Fibroblast of lung (primary cell): ENCODE measurements around the gene KIF13A. TPM values are rescaled to one million over a fixed set of nuclear protein-coding genes. Genes with fewer than 3 reads are reported as not detected.

ENCODE experiments used
- DNase-seq, 2 donors: peaks; one replicate each; pipeline versions ENCODE4 v3.0.0 to v3.0.0-alpha.2; 2010; ENCODE audit warnings: low read depth in 2 of 2
- H2AFZ ChIP-seq: 2 replicates; pipeline ENCODE4 v1.5.1; 2012; ENCODE audit warnings: low read length, control low read depth, inconsistent platforms
- H3K27ac ChIP-seq: 2 replicates; pipeline ENCODE4 v1.5.1; 2011; ENCODE audit warnings: low read length, control low read depth; ENCODE audit not compliant: insufficient read depth
- H3K27me3 ChIP-seq: 2 replicates; pipeline ENCODE4 v1.5.1; 2011; ENCODE audit warnings: mild to moderate bottlenecking, low read length; ENCODE audit not compliant: control insufficient read depth, insufficient read depth
- H3K36me3 ChIP-seq: 2 replicates; pipeline ENCODE4 v1.5.1; 2011; ENCODE audit warnings: low read length; ENCODE audit not compliant: control insufficient read depth, insufficient read depth
- H3K4me1 ChIP-seq: 2 replicates; pipeline ENCODE4 v1.5.1; 2011; ENCODE audit warnings: low read length; ENCODE audit not compliant: control insufficient read depth, insufficient read depth; ENCODE audit errors: extremely low read depth
- H3K4me2 ChIP-seq: 2 replicates; pipeline ENCODE4 v1.5.1; 2011; ENCODE audit warnings: low read length, control low read depth; ENCODE audit not compliant: insufficient read depth; ENCODE audit errors: extremely low read depth
- H3K4me3 ChIP-seq, 4 experiments: fragments of 200-600 bp in 1 of 4; sonication (generic) in 1 of 4; replicated peaks in 1 of 4; 2 replicates each; pipeline ENCODE4 v1.5.1; 2011 to 2016; ENCODE audit warnings: low read length in 4 of 4, low read depth in 3 of 4, mild to moderate bottlenecking in 3 of 4, control low read depth in 2 of 4, inconsistent platforms in 1 of 4, mixed read lengths in 1 of 4; ENCODE audit not compliant: insufficient read depth in 1 of 4; ENCODE audit errors: control extremely low read depth in 1 of 4
- H3K79me2 ChIP-seq: 2 replicates; pipeline ENCODE4 v1.5.1; 2012; ENCODE audit warnings: mild to moderate bottlenecking, low read length, inconsistent platforms; ENCODE audit not compliant: control insufficient read depth, insufficient read depth
- H3K9ac ChIP-seq: 2 replicates; pipeline ENCODE4 v1.5.1; 2011; ENCODE audit warnings: mild to moderate bottlenecking, low read length, control low read depth; ENCODE audit not compliant: insufficient read depth
- H3K9me3 ChIP-seq: 2 replicates; pipeline ENCODE4 v1.5.1; 2012; ENCODE audit warnings: low read depth, low read length; ENCODE audit not compliant: control insufficient read depth, insufficient read depth
- H4K20me1 ChIP-seq: 2 replicates; pipeline ENCODE4 v1.5.1; 2011; ENCODE audit warnings: low read length; ENCODE audit not compliant: control insufficient read depth, insufficient read depth; ENCODE audit errors: extremely low read depth
- EZH2 ChIP-seq: IDR thresholded peaks from 2 replicates; pipeline ENCODE4 v1.5.1; 2012; ENCODE audit warnings: low read length, control low read depth, mild to moderate bottlenecking; ENCODE audit errors: missing control alignments
- polyA plus RNA-seq, 2 donors: library from polyadenylated mRNA; depleted of rRNA in 1 of 2; stranded (reverse) in 1 of 2; unstranded in 1 of 2; fragments of >200 nt; gene quantifications; 2 replicates each; pipeline ENCODE4 v1.2.1, GENCODE V29; 2011 to 2012; ENCODE audit warnings: missing spikeins in 1 of 2
- total RNA-seq: library from RNA; depleted of rRNA; stranded (reverse); fragments of >200 nt; gene quantifications from 2 replicates; pipeline ENCODE4 v1.2.1, GENCODE V29; 2014
- TF ChIP-seq, protein P1 (sequence below), 2 donors: IDR thresholded peaks in 1 of 2; conservative IDR thresholded peaks in 1 of 2; 1 replicate in 1 of 2; 2 replicates in 1 of 2; pipeline ENCODE4 v1.5.1; 2011 to 2012; ENCODE audit warnings: low read length in 2 of 2, control low read depth in 1 of 2, inconsistent platforms in 1 of 2, low read depth in 1 of 2, mild to moderate bottlenecking in 1 of 2

Gene KIF13A
- total and polyA plus RNA-seq, 2 donors (not counting 1 experiment from before 2014, with no cell fraction given) = 52.3 to 114 TPM

- Histone ChIP-seq H3K27me3 (no peaks in the 10 kb centered on the region), H3K79me2 (no peaks in the 10 kb centered on the region), H3K27ac (peak overlapping the region; percentile 76), H4K20me1 (no peaks in the 10 kb centered on the region), H3K4me3 (no peak overlapping the region), H3K4me1 (peaks cover 13% of the 10 kb centered on the region), H2AFZ (no peak overlapping the region), H3K9me3 (no peaks in the 10 kb centered on the region), H3K36me3 (peaks cover 11% of the 10 kb centered on the region), H3K4me2 (peak overlapping the region; percentile 58), H3K9ac (no peak overlapping the region)
- peak; percentile 28 to 85 for DNase-seq
- TF ChIP-seq EZH2 = no peak
- TF ChIP-seq, protein P1, sequence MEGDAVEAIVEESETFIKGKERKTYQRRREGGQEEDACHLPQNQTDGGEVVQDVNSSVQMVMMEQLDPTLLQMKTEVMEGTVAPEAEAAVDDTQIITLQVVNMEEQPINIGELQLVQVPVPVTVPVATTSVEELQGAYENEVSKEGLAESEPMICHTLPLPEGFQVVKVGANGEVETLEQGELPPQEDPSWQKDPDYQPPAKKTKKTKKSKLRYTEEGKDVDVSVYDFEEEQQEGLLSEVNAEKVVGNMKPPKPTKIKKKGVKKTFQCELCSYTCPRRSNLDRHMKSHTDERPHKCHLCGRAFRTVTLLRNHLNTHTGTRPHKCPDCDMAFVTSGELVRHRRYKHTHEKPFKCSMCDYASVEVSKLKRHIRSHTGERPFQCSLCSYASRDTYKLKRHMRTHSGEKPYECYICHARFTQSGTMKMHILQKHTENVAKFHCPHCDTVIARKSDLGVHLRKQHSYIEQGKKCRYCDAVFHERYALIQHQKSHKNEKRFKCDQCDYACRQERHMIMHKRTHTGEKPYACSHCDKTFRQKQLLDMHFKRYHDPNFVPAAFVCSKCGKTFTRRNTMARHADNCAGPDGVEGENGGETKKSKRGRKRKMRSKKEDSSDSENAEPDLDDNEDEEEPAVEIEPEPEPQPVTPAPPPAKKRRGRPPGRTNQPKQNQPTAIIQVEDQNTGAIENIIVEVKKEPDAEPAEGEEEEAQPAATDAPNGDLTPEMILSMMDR (conservative IDR thresholded peaks at IDR 0.05 in 1 of 2, IDR thresholded peaks at IDR 0.05 in 1 of 2; ENCODE audit: low read depth in 1 of 2, low read length in 2 of 2) = no peak
Observed at GRCh38 chr6:17851720-17852161, 135.7 kb downstream of the KIF13A start.

DNA sequence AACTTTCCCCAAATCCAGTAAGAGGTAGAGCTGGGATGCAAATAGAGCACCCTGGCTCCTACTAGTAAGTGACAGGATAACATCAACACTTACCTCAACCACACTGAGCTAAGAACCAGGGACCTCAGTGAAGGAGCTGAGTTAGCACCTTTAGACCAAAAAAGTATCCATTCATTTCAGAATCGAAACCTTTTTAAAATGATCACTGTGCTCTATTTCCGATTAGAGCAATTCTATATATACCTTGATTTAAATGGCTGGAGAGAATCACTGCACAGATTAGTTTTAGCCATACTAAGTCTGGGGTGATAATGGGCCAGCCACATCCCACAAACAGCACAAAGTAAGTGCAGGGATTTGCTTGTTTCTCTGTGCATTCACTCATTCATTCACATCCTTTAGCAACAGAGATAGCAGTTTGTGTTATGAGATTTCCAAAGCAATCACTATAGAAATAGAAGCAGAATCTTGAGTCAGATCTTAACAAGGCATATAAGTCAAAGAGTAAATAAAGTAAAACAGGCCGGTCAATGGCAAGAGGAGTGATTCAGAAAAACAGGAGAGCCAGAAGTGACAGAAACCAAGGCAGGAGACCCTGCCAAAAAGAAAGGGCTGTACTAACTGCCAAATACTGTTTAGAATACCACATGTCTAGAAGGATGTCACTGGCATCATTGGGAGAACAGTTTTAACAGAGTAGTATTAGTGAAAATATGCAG, 136.3 kb downstream of the KIF13A start:
- H3K27me3 ChIP-seq = no peaks in the 10 kb centered on the region
- H4K20me1 ChIP-seq = no peaks in the 10 kb centered on the region
- H3K27ac ChIP-seq = peak overlapping the region; percentile 76
- H3K9ac ChIP-seq = no peak overlapping the region
- no peaks in the 10 kb centered on the region for H3K79me2 ChIP-seq
- H3K4me1 ChIP-seq = peaks cover 13% of the 10 kb centered on the region
- H3K9me3 ChIP-seq = no peaks in the 10 kb centered on the region
- TF ChIP-seq, protein P1 (conservative IDR thresholded peaks at IDR 0.05 in 1 of 2, IDR thresholded peaks at IDR 0.05 in 1 of 2; ENCODE audit: low read depth in 1 of 2, low read length in 2 of 2) = no peak
- TF ChIP-seq EZH2 = no peak
- H3K4me3 ChIP-seq = no peak overlapping the region
- no peak overlapping the region for H2AFZ ChIP-seq
- peak; percentile 25 to 64 for DNase-seq
- H3K4me2 ChIP-seq = peak overlapping the region; percentile 58
- H3K36me3 ChIP-seq = peaks cover 13% of the 10 kb centered on the region

DNA sequence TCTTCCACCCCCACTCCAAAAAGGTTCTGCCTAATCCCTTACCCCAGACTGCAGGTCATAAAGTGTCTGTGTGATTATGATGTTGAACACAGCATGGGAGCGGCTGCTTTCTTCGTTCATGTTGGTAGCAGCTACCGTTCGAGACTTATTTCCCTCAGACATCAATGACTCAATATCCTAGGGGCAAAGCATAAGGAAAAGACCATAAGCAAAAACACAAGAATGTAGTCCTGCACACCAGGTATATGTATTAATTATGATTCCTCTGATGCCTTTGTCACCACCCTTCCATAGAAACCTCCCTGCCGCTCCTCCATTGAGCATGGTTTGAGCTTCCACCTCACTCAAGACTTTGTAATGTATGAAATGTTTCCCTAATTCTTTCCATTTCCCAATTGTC, 137.2 kb downstream of the KIF13A start:
- no peaks in the 10 kb centered on the region for H4K20me1 ChIP-seq
- no peak overlapping the region for H3K9ac ChIP-seq
- no peak overlapping the region for H3K27ac ChIP-seq

More for the DNA sequence above, 137.2 kb downstream of the KIF13A start:
- no peaks in the 10 kb centered on the region for H3K9me3 ChIP-seq
- no peaks in the 10 kb centered on the region for H3K79me2 ChIP-seq
- DNase-seq = no peak
- no peak overlapping the region for H3K4me2 ChIP-seq
- TF ChIP-seq, protein P1 (conservative IDR thresholded peaks at IDR 0.05 in 1 of 2, IDR thresholded peaks at IDR 0.05 in 1 of 2; ENCODE audit: low read depth in 1 of 2, low read length in 2 of 2) = no peak
- TF ChIP-seq EZH2 = no peak
- no peak overlapping the region for H2AFZ ChIP-seq
- H3K27me3 ChIP-seq = no peaks in the 10 kb centered on the region
- H3K4me3 ChIP-seq = no peak overlapping the region
- peaks cover 13% of the 10 kb centered on the region for H3K4me1 ChIP-seq
- H3K36me3 ChIP-seq = peaks cover 11% of the 10 kb centered on the region
